Astrocyte (in vitro differentiated cells and primary cell): ENCODE results near the gene MRPL36. TPM values are rescaled to one million over a fixed set of nuclear protein-coding genes. Genes with fewer than 3 reads are reported as not detected.

ENCODE experiments used
- DNase-seq: peaks from one replicate; pipeline ENCODE4 v3.0.0-alpha.2; 2010; ENCODE audit warnings: low read depth
- FAIRE-seq: peaks from 2 replicates; lab custom pipeline; 2011; peaks lifted over from hg19 to GRCh38; lab: Jason Lieb, UNC
- H2AFZ ChIP-seq: 2 replicates; pipeline ENCODE4 v1.6.0; 2012; ENCODE audit warnings: low read depth, low read length, inconsistent platforms
- H3K27ac ChIP-seq: 2 replicates; pipeline ENCODE4 v1.5.1; 2011; ENCODE audit warnings: low read depth, low read length, inconsistent platforms
- H3K27me3 ChIP-seq: 2 replicates; pipeline ENCODE4 v1.6.0; 2011; ENCODE audit warnings: low read length, inconsistent platforms; ENCODE audit not compliant: insufficient read depth
- H3K36me3 ChIP-seq: 2 replicates; pipeline ENCODE4 v1.5.1; 2011; ENCODE audit warnings: low read length, inconsistent platforms; ENCODE audit not compliant: insufficient read depth
- H3K4me1 ChIP-seq: 2 replicates; pipeline ENCODE4 v1.5.1; 2011; ENCODE audit warnings: low read length, inconsistent platforms; ENCODE audit not compliant: insufficient read depth
- H3K4me2 ChIP-seq: 2 replicates; pipeline ENCODE4 v1.6.0; 2012; ENCODE audit warnings: low read length, inconsistent platforms
- H3K4me3 ChIP-seq: 2 replicates; pipeline ENCODE4 v1.5.1; 2011; ENCODE audit warnings: low read depth, mild to moderate bottlenecking, low read length, inconsistent platforms; ENCODE audit not compliant: insufficient read depth
- H3K79me2 ChIP-seq: 2 replicates; pipeline ENCODE4 v1.6.0; 2012; ENCODE audit warnings: mild to moderate bottlenecking, low read length, inconsistent platforms; ENCODE audit not compliant: insufficient read depth
- H3K9ac ChIP-seq: 2 replicates; pipeline ENCODE4 v1.6.0; 2012; ENCODE audit warnings: mild to moderate bottlenecking, low read length, inconsistent platforms
- H3K9me3 ChIP-seq: 2 replicates; pipeline ENCODE4 v1.5.1; 2012; ENCODE audit warnings: low read depth, mild to moderate bottlenecking, low read length, inconsistent platforms; ENCODE audit not compliant: insufficient read depth
- H4K20me1 ChIP-seq: 2 replicates; pipeline ENCODE4 v1.6.0; 2012; ENCODE audit warnings: low read length, inconsistent platforms; ENCODE audit not compliant: insufficient read depth
- H3K27ac Mint-ChIP-seq: one replicate; pipeline ENCODE4 v1.8.0; 2021; ENCODE audit warnings: mild to moderate bottlenecking, mixed read lengths; ENCODE audit not compliant: unreplicated experiment
- H3K27me3 Mint-ChIP-seq: one replicate; pipeline ENCODE4 v1.8.0; 2021; ENCODE audit warnings: low read depth, mixed read lengths; ENCODE audit not compliant: unreplicated experiment
- H3K36me3 Mint-ChIP-seq: one replicate; pipeline ENCODE4 v1.8.0; 2021; ENCODE audit warnings: low read depth, mixed read lengths; ENCODE audit not compliant: unreplicated experiment
- H3K4me1 Mint-ChIP-seq: one replicate; pipeline ENCODE4 v1.8.0; 2021; ENCODE audit warnings: low read depth, mixed read lengths; ENCODE audit not compliant: unreplicated experiment
- H3K4me3 Mint-ChIP-seq: one replicate; pipeline ENCODE4 v1.8.0; 2021; ENCODE audit warnings: mild to moderate bottlenecking, moderate library complexity, mixed read lengths; ENCODE audit not compliant: unreplicated experiment
- H3K9me3 Mint-ChIP-seq: one replicate; pipeline ENCODE4 v1.8.0; 2021; ENCODE audit warnings: mild to moderate bottlenecking, mixed read lengths; ENCODE audit not compliant: unreplicated experiment
- EZH2 ChIP-seq: IDR thresholded peaks from 2 replicates; pipeline ENCODE4 v1.6.1; 2012; ENCODE audit warnings: mild to moderate bottlenecking, low read length, inconsistent platforms; ENCODE audit not compliant: insufficient read depth
- total RNA-seq: library from RNA; stranded (reverse); gene quantifications from 2 replicates; pipeline ENCODE4 v1.2.1, GENCODE V29; 2021
- TF ChIP-seq, protein P1 (sequence below): IDR thresholded peaks from 2 replicates; pipeline ENCODE4 v1.5.1; 2011; ENCODE audit warnings: low read depth, mild to moderate bottlenecking, inconsistent platforms, low read length, moderate library complexity; ENCODE audit not compliant: insufficient read depth

Gene MRPL36
- total RNA-seq, 1 donor from 2014 or later: 72.2 TPM

GRCh38 chr5:1761453-1761755 is 38.2 kb downstream of the MRPL36 start:
- no peak overlapping the region for H3K4me3 Mint-ChIP-seq
- no peak for FAIRE-seq
- no peak overlapping the region for H3K27ac Mint-ChIP-seq
- peaks cover 8% of the 10 kb centered on the region for H3K9me3 Mint-ChIP-seq
- Histone ChIP-seq H3K79me2 (no peaks in the 10 kb centered on the region), H3K9ac (no peak overlapping the region), H3K27me3 (no peaks in the 10 kb centered on the region), H3K4me3 (no peak overlapping the region), H3K36me3 (no peaks in the 10 kb centered on the region), H3K4me2 (no peak overlapping the region), H3K4me1 (no peaks in the 10 kb centered on the region), H3K27ac (no peak overlapping the region), H3K9me3 (no peaks in the 10 kb centered on the region), H4K20me1 (no peaks in the 10 kb centered on the region), H2AFZ (no peak overlapping the region)
- peaks cover 31% of the 10 kb centered on the region for H3K27me3 Mint-ChIP-seq
- DNase-seq: no peak
- no peaks in the 10 kb centered on the region for H3K4me1 Mint-ChIP-seq
- H3K36me3 Mint-ChIP-seq: no peaks in the 10 kb centered on the region
- TF ChIP-seq, protein P1, sequence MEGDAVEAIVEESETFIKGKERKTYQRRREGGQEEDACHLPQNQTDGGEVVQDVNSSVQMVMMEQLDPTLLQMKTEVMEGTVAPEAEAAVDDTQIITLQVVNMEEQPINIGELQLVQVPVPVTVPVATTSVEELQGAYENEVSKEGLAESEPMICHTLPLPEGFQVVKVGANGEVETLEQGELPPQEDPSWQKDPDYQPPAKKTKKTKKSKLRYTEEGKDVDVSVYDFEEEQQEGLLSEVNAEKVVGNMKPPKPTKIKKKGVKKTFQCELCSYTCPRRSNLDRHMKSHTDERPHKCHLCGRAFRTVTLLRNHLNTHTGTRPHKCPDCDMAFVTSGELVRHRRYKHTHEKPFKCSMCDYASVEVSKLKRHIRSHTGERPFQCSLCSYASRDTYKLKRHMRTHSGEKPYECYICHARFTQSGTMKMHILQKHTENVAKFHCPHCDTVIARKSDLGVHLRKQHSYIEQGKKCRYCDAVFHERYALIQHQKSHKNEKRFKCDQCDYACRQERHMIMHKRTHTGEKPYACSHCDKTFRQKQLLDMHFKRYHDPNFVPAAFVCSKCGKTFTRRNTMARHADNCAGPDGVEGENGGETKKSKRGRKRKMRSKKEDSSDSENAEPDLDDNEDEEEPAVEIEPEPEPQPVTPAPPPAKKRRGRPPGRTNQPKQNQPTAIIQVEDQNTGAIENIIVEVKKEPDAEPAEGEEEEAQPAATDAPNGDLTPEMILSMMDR: no peak
- TF ChIP-seq EZH2: no peak

GRCh38 chr5:1760656-1761452 is 38.8 kb downstream of the MRPL36 start:
- H2AFZ ChIP-seq: no peak overlapping the region
- FAIRE-seq: no peak
- no peaks in the 10 kb centered on the region for H3K4me1 ChIP-seq
- DNase-seq: no peak
- H3K36me3 ChIP-seq: no peaks in the 10 kb centered on the region
- no peak overlapping the region for H3K27ac ChIP-seq
- no peaks in the 10 kb centered on the region for H3K79me2 ChIP-seq
- no peaks in the 10 kb centered on the region for H3K27me3 ChIP-seq
- H4K20me1 ChIP-seq: no peaks in the 10 kb centered on the region
- Mint-ChIP-seq H3K9me3 (peaks cover 8% of the 10 kb centered on the region), H3K27me3 (peaks cover 34% of the 10 kb centered on the region), H3K4me1 (no peaks in the 10 kb centered on the region), H3K27ac (no peak overlapping the region), H3K36me3 (no peaks in the 10 kb centered on the region), H3K4me3 (no peak overlapping the region)
- no peaks in the 10 kb centered on the region for H3K9me3 ChIP-seq
- no peak overlapping the region for H3K4me2 ChIP-seq
- H3K4me3 ChIP-seq: no peak overlapping the region
- no peak for TF ChIP-seq EZH2
- TF ChIP-seq, protein P1: no peak
- no peak overlapping the region for H3K9ac ChIP-seq

DNA sequence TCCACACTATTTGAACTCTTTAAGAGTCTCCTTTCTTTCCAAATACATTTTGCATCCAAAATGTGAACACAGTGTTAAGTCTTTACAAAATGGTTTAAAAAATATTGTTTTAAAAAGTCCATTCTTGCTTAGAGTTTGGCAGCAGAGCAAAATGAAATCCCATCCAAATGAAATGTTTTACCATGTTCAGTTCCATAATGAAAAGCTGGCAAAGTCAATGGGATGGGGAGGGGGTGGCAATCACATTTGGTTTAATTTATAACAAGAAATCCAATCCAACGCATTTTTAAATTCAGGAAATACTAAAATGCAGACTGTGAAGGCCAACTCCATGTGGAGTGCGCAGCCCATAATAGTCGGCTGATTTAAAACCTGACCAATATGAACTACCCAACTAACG is 39.4 kb downstream of the MRPL36 start:
- H3K4me1 Mint-ChIP-seq: no peaks in the 10 kb centered on the region
- H3K27ac ChIP-seq: no peak overlapping the region
- peaks cover 8% of the 10 kb centered on the region for H3K9me3 Mint-ChIP-seq
- no peaks in the 10 kb centered on the region for H3K9me3 ChIP-seq
- no peak overlapping the region for H3K9ac ChIP-seq
- TF ChIP-seq, protein P1: no peak
- TF ChIP-seq EZH2: no peak
- H3K36me3 Mint-ChIP-seq: no peaks in the 10 kb centered on the region
- H3K4me2 ChIP-seq: no peak overlapping the region
- H3K4me3 Mint-ChIP-seq: no peak overlapping the region
- H3K79me2 ChIP-seq: no peaks in the 10 kb centered on the region
- no peaks in the 10 kb centered on the region for H4K20me1 ChIP-seq
- no peak overlapping the region for H3K27ac Mint-ChIP-seq
- no peak overlapping the region for H3K4me3 ChIP-seq
- no peak for DNase-seq
- H3K27me3 ChIP-seq: no peaks in the 10 kb centered on the region
- peaks cover 40% of the 10 kb centered on the region for H3K27me3 Mint-ChIP-seq
- no peak for FAIRE-seq
- H3K36me3 ChIP-seq: no peaks in the 10 kb centered on the region
- no peaks in the 10 kb centered on the region for H3K4me1 ChIP-seq
- no peak overlapping the region for H2AFZ ChIP-seq
